Sciatic nerve (tissue), 2 donors: ENCODE data around the gene HMGXB4. TPM values are rescaled to one million over a fixed set of nuclear protein-coding genes. Genes with fewer than 3 reads are reported as not detected.
"Not testable (repeated sequence)": the region's sequence is repeated elsewhere in the genome, so short reads cannot be mapped to it uniquely, and the experiment has no call there.

Experiments
- ATAC-seq: fragments of 200-7000 bp; cut with Tn5 transposase; one replicate; pipeline ENCODE4 v1.9.1; 2020; ENCODE audit warnings: mild to moderate bottlenecking, moderate library complexity
- DNase-seq: peaks from one replicate; pipeline ENCODE4 v3.0.0-alpha.2; 2020; ENCODE audit warnings: low spot score
- intact Hi-C: fragments of 100-400 bp; cut with DNase I; formaldehyde crosslinking; loops from one replicate; pipeline ENCODE4 v1.14.2; 2022
- total RNA-seq: library from RNA; stranded (reverse); fragmentation: NEBNext Ultra II Directional; extraction: Animal tissue kit (Norgen Biotek cat#: 25700); gene quantifications from one replicate; pipeline ENCODE4 v1.2.1, GENCODE V29; 2021
- donor health status: DM: no; HTN: no; CAD: no.
- donor health status: DM: no; HTN: no; CAD: no.

Gene HMGXB4
- 22.8 TPM for total RNA-seq

GRCh38 chr22:35257321-35258190 is at the start of gene HMGXB4:
HMGXB4 (plus strand) TSS chr22:35257493; CDS start chr22:35262391, 4,898 bp downstream.
- peak; percentile 98 for ATAC-seq

GRCh38 chr22:35208003-35208402 is 49.3 kb upstream of the HMGXB4 start:
- no peak for DNase-seq
- intact Hi-C loops: no loop called here
- ATAC-seq: no peak

More at GRCh38 chr22:35257321-35258190, at the start of gene HMGXB4:
- DNase-seq: peak; percentile 91
- intact Hi-C loops: no loop called here

GRCh38 chr22:35209203-35209602 is 48.1 kb upstream of the HMGXB4 start:
- ATAC-seq (no peak), DNase-seq (no peak)
- intact Hi-C loops: no loop called here

- intact Hi-C loops: no loop called here
- no peak for DNase-seq
- ATAC-seq: no peak
Observed at GRCh38 chr22:35212009-35212408, 45.3 kb upstream of the HMGXB4 start.

GRCh38 chr22:35212996-35213395 is 44.3 kb upstream of the HMGXB4 start:
- intact Hi-C loops: no loop called here
- ATAC-seq (no peak), DNase-seq (no peak)

GRCh38 chr22:35214968-35215367 is 42.3 kb upstream of the HMGXB4 start:
- no peak for ATAC-seq
- no peak for DNase-seq
- intact Hi-C loops: no loop called here

GRCh38 chr22:35215993-35216392 is 41.3 kb upstream of the HMGXB4 start:
- no peak for DNase-seq
- ATAC-seq: no peak
- intact Hi-C loops: no loop called here

GRCh38 chr22:35217527-35217926 is 39.8 kb upstream of the HMGXB4 start:
- intact Hi-C loops: no loop called here
- ATAC-seq (no peak), DNase-seq (no peak)

- DNase-seq: no peak
- ATAC-seq: no peak
- intact Hi-C loops: no loop called here
Observed at GRCh38 chr22:35218079-35218478, 39.2 kb upstream of the HMGXB4 start.

GRCh38 chr22:35219012-35219411 is 38.3 kb upstream of the HMGXB4 start:
- DNase-seq (no peak), ATAC-seq (no peak)
- intact Hi-C loops: no loop called here

- intact Hi-C loops: no loop called here
- no peak for ATAC-seq
Observed at GRCh38 chr22:35220221-35220620, 37.1 kb upstream of the HMGXB4 start.

GRCh38 chr22:35225010-35225409 is 32.3 kb upstream of the HMGXB4 start:
- DNase-seq: no peak
- intact Hi-C loops: no loop called here

More at GRCh38 chr22:35220221-35220620, 37.1 kb upstream of the HMGXB4 start:
- no peak for DNase-seq

GRCh38 chr22:35226958-35227647 is 30.2 kb upstream of the HMGXB4 start:
- ATAC-seq (no peak), DNase-seq (no peak)
- intact Hi-C loops: no loop called here

More at GRCh38 chr22:35225010-35225409, 32.3 kb upstream of the HMGXB4 start:
- ATAC-seq: no peak

GRCh38 chr22:35229865-35230264 is 27.4 kb upstream of the HMGXB4 start:
- ATAC-seq (no peak), DNase-seq (no peak)
- intact Hi-C loops: loop anchor here (5.0 kb wide), 1 partner anchor 773 kb away; no protein-coding TSS in a partner anchor

GRCh38 chr22:35230417-35230816 is 26.9 kb upstream of the HMGXB4 start:
- no peak for ATAC-seq
- DNase-seq: no peak
- intact Hi-C loops: loop anchor here (5.0 kb wide), 1 partner anchor 773 kb away; no protein-coding TSS in a partner anchor

- no peak for ATAC-seq
- DNase-seq: no peak
- intact Hi-C loops: loop anchor here (5.0 kb wide), 1 partner anchor 774 kb away; no protein-coding TSS in a partner anchor
Observed at GRCh38 chr22:35230839-35231584, 26.3 kb upstream of the HMGXB4 start.

GRCh38 chr22:35231585-35232084 is 25.7 kb upstream of the HMGXB4 start:
- no peak for DNase-seq
- no peak for ATAC-seq
- intact Hi-C loops: loop anchor here (5.0 kb wide), 1 partner anchor 774 kb away; no protein-coding TSS in a partner anchor

GRCh38 chr22:35238749-35239148 is 18.5 kb upstream of the HMGXB4 start:
- DNase-seq, ATAC-seq, intact Hi-C loops: not testable (repeated sequence)

- intact Hi-C loops, DNase-seq, ATAC-seq: not testable (repeated sequence)
Observed at GRCh38 chr22:35244507-35244906, 12.8 kb upstream of the HMGXB4 start.
